CD4-positive, CD25-positive, alpha-beta regulatory T cell (primary cell): Measurements from ENCODE around the gene CCDC178. TPM values are rescaled to one million over a fixed set of nuclear protein-coding genes. Genes with fewer than 3 reads are reported as not detected.

Source experiments
- ATAC-seq, 2 donors: fragments of 150-1000 bp; cut with Tn5 transposase; one replicate each; pipeline ENCODE4 v1.10.0; 2021; ENCODE audit warnings: low read depth in 2 of 2, moderate number of reproducible peaks in 2 of 2, moderate library complexity in 1 of 2
- DNase-seq, 3 donors: peaks; one replicate each; pipeline versions ENCODE4 v3.0.0 to v3.0.0-alpha.2; 2012 to 2022; ENCODE audit warnings: mixed read lengths in 1 of 3
- H3K27ac ChIP-seq: one replicate; pipeline ENCODE4 v1.7.0; 2013; ENCODE audit warnings: mild to moderate bottlenecking, low read length; ENCODE audit not compliant: insufficient read depth, poor library complexity, severe bottlenecking
- H3K27me3 ChIP-seq: one replicate; pipeline ENCODE4 v1.7.0; 2013; ENCODE audit warnings: low read length; ENCODE audit not compliant: control insufficient read depth, insufficient read depth
- H3K36me3 ChIP-seq: one replicate; pipeline ENCODE4 v1.7.0; 2013; ENCODE audit warnings: mild to moderate bottlenecking, low read length, moderate library complexity; ENCODE audit not compliant: control insufficient read depth, insufficient read depth
- H3K4me1 ChIP-seq: 2 replicates; pipeline ENCODE4 v1.7.0; 2013; ENCODE audit warnings: mild to moderate bottlenecking, low read length; ENCODE audit not compliant: insufficient read depth, control insufficient read depth, poor library complexity, severe bottlenecking
- H3K4me3 ChIP-seq: one replicate; pipeline ENCODE4 v1.7.0; 2013; ENCODE audit warnings: low read depth, mild to moderate bottlenecking, low read length, moderate library complexity
- H3K9me3 ChIP-seq, 2 experiments: 1 replicate in 1 of 2; 2 replicates in 1 of 2; pipeline ENCODE4 v1.7.0; 2013; ENCODE audit warnings: low read length in 2 of 2, mild to moderate bottlenecking in 1 of 2, moderate library complexity in 1 of 2; ENCODE audit not compliant: control insufficient read depth in 2 of 2
- H3K27ac Mint-ChIP-seq, 3 donors: one replicate each; pipeline ENCODE4 v1.8.0; 2020 to 2022; ENCODE audit warnings: mild to moderate bottlenecking in 3 of 3, mixed read lengths in 3 of 3, moderate library complexity in 2 of 3
- H3K27me3 Mint-ChIP-seq: one replicate; pipeline ENCODE4 v1.8.0; 2022; ENCODE audit warnings: mild to moderate bottlenecking, mixed read lengths
- H3K36me3 Mint-ChIP-seq: one replicate; pipeline ENCODE4 v1.8.0; 2020; ENCODE audit warnings: mixed read lengths
- H3K4me1 Mint-ChIP-seq, 4 donors: one replicate each; pipeline ENCODE4 v1.8.0; 2020 to 2022; ENCODE audit warnings: mixed read lengths in 4 of 4, mild to moderate bottlenecking in 1 of 4
- H3K4me3 Mint-ChIP-seq, 4 donors: one replicate each; pipeline ENCODE4 v1.8.0; 2020 to 2022; ENCODE audit warnings: mild to moderate bottlenecking in 4 of 4, mixed read lengths in 4 of 4, moderate library complexity in 3 of 4
- H3K9me3 Mint-ChIP-seq, 7 donors: one replicate each; pipeline ENCODE4 v1.8.0; 2020 to 2022; ENCODE audit warnings: mixed read lengths in 7 of 7, mild to moderate bottlenecking in 3 of 7, moderate library complexity in 2 of 7
- polyA plus RNA-seq, 4 donors: library from polyadenylated mRNA; unstranded; fragments of 300-500 nt; fragmentation: Illumina TruSeq; gene quantifications; one replicate each; pipeline ENCODE4 v1.2.3, GENCODE V29; 2021
- total RNA-seq: library from RNA; stranded (reverse); gene quantifications from one replicate; pipeline ENCODE4 v1.2.3, GENCODE V29; 2022

The CCDC178 gene
- total and polyA plus RNA-seq, 5 donors from 2014 or later = not detected

- Mint-ChIP-seq H3K27me3 (no peaks in the 10 kb centered on the region), H3K9me3 (peaks cover 0 to 6% (median 1%) of the 10 kb centered on the region in 7 donors), H3K36me3 (no peaks in the 10 kb centered on the region), H3K27ac (no peak overlapping the region), H3K4me3 (no peak overlapping the region), H3K4me1 (no peaks in the 10 kb centered on the region)
- DNase-seq (no peak), ATAC-seq (no peak)
- H3K27me3 ChIP-seq = no peaks in the 10 kb centered on the region
- H3K27ac ChIP-seq = no peak overlapping the region
- no peaks in the 10 kb centered on the region for H3K4me1 ChIP-seq
- H3K4me3 ChIP-seq = no peak overlapping the region
- H3K9me3 ChIP-seq = no peaks in the 10 kb centered on the region
- H3K36me3 ChIP-seq = no peaks in the 10 kb centered on the region
Observed at GRCh38 chr18:33020877-33021276, 419.6 kb downstream of the CCDC178 start.

- no peak for DNase-seq
- no peak overlapping the region for H3K4me3 ChIP-seq
- H3K9me3 ChIP-seq = peaks cover 3% of the 10 kb centered on the region in 2 experiments
- no peaks in the 10 kb centered on the region for H3K36me3 Mint-ChIP-seq
- H3K27ac Mint-ChIP-seq = no peak overlapping the region
- no peaks in the 10 kb centered on the region for H3K27me3 ChIP-seq
- H3K27ac ChIP-seq = no peak overlapping the region
- no peaks in the 10 kb centered on the region for H3K4me1 ChIP-seq
- peaks cover 0 to 13% (median 3%) of the 10 kb centered on the region in 7 donors for H3K9me3 Mint-ChIP-seq
- no peaks in the 10 kb centered on the region for H3K27me3 Mint-ChIP-seq
- H3K4me3 Mint-ChIP-seq = no peak overlapping the region
- H3K36me3 ChIP-seq = no peaks in the 10 kb centered on the region
- ATAC-seq = no peak
- no peaks in the 10 kb centered on the region for H3K4me1 Mint-ChIP-seq
Observed at GRCh38 chr18:33014060-33014796, 426.3 kb downstream of the CCDC178 start.

GRCh38 chr18:33010149-33010548 lies 430.4 kb downstream of the CCDC178 start:
- H3K27ac Mint-ChIP-seq = no peak overlapping the region
- peaks cover 2 to 13% (median 6%) of the 10 kb centered on the region in 7 donors for H3K9me3 Mint-ChIP-seq
- Histone ChIP-seq H3K9me3 (peaks cover 3% of the 10 kb centered on the region in 2 experiments), H3K4me1 (no peaks in the 10 kb centered on the region), H3K27ac (no peak overlapping the region), H3K4me3 (no peak overlapping the region), H3K27me3 (no peaks in the 10 kb centered on the region), H3K36me3 (no peaks in the 10 kb centered on the region)
- no peaks in the 10 kb centered on the region for H3K27me3 Mint-ChIP-seq
- DNase-seq (no peak), ATAC-seq (no peak)
- H3K4me3 Mint-ChIP-seq = no peak overlapping the region
- no peaks in the 10 kb centered on the region for H3K4me1 Mint-ChIP-seq
- H3K36me3 Mint-ChIP-seq = no peaks in the 10 kb centered on the region

- Histone ChIP-seq H3K4me3 (no peak overlapping the region), H3K4me1 (no peaks in the 10 kb centered on the region), H3K36me3 (no peaks in the 10 kb centered on the region), H3K9me3 (no peaks in the 10 kb centered on the region), H3K27ac (no peak overlapping the region), H3K27me3 (no peaks in the 10 kb centered on the region)
- H3K27ac Mint-ChIP-seq = no peak overlapping the region
- H3K4me1 Mint-ChIP-seq = no peaks in the 10 kb centered on the region
- DNase-seq (no peak), ATAC-seq (no peak)
- H3K9me3 Mint-ChIP-seq = peaks cover 0 to 10% (median 4%) of the 10 kb centered on the region in 7 donors
- H3K4me3 Mint-ChIP-seq = no peak overlapping the region
- peaks cover 6% of the 10 kb centered on the region for H3K27me3 Mint-ChIP-seq
- H3K36me3 Mint-ChIP-seq = no peaks in the 10 kb centered on the region
Observed at GRCh38 chr18:32998921-32999320, 441.6 kb downstream of the CCDC178 start.

- no peak overlapping the region for H3K4me3 ChIP-seq
- Mint-ChIP-seq H3K4me3 (no peak overlapping the region), H3K27me3 (peaks cover 6% of the 10 kb centered on the region), H3K27ac (no peak overlapping the region), H3K4me1 (no peaks in the 10 kb centered on the region), H3K36me3 (no peaks in the 10 kb centered on the region), H3K9me3 (peaks cover 0 to 10% (median 2%) of the 10 kb centered on the region in 7 donors)
- DNase-seq = no peak
- ATAC-seq = no peak
- H3K4me1 ChIP-seq = no peaks in the 10 kb centered on the region
- H3K27ac ChIP-seq = no peak overlapping the region
- H3K36me3 ChIP-seq = no peaks in the 10 kb centered on the region
- no peaks in the 10 kb centered on the region for H3K9me3 ChIP-seq
- no peaks in the 10 kb centered on the region for H3K27me3 ChIP-seq
Observed at GRCh38 chr18:32998285-32998684, 442.2 kb downstream of the CCDC178 start.

GRCh38 chr18:32983721-32984120 lies 456.8 kb downstream of the CCDC178 start:
- no peak for DNase-seq
- H3K4me3 ChIP-seq = no peak overlapping the region
- no peak for ATAC-seq
- Mint-ChIP-seq H3K36me3 (no peaks in the 10 kb centered on the region), H3K4me3 (no peak overlapping the region), H3K27ac (no peak overlapping the region), H3K4me1 (no peaks in the 10 kb centered on the region), H3K9me3 (peaks cover 0 to 4% (median 0%) of the 10 kb centered on the region in 7 donors), H3K27me3 (no peaks in the 10 kb centered on the region)
- no peaks in the 10 kb centered on the region for H3K36me3 ChIP-seq
- no peaks in the 10 kb centered on the region for H3K4me1 ChIP-seq
- H3K27me3 ChIP-seq = no peaks in the 10 kb centered on the region
- H3K9me3 ChIP-seq = no peaks in the 10 kb centered on the region
- no peak overlapping the region for H3K27ac ChIP-seq

- Histone ChIP-seq H3K9me3 (no peaks in the 10 kb centered on the region), H3K4me3 (no peak overlapping the region), H3K27ac (no peak overlapping the region), H3K4me1 (no peaks in the 10 kb centered on the region), H3K36me3 (no peaks in the 10 kb centered on the region), H3K27me3 (no peaks in the 10 kb centered on the region)
- Mint-ChIP-seq H3K4me3 (no peak overlapping the region), H3K4me1 (no peaks in the 10 kb centered on the region), H3K36me3 (no peaks in the 10 kb centered on the region), H3K27me3 (no peaks in the 10 kb centered on the region), H3K27ac (no peak overlapping the region), H3K9me3 (peaks cover 0 to 4% (median 2%) of the 10 kb centered on the region in 7 donors)
- ATAC-seq = no peak
- no peak for DNase-seq
Observed at GRCh38 chr18:32980896-32981295, 459.6 kb downstream of the CCDC178 start.

- ATAC-seq (no peak), DNase-seq (no peak)
- Histone ChIP-seq H3K4me3 (no peak overlapping the region), H3K27me3 (no peaks in the 10 kb centered on the region), H3K4me1 (no peaks in the 10 kb centered on the region), H3K9me3 (no peaks in the 10 kb centered on the region), H3K36me3 (no peaks in the 10 kb centered on the region), H3K27ac (no peak overlapping the region)
- no peak overlapping the region for H3K4me3 Mint-ChIP-seq
- H3K36me3 Mint-ChIP-seq = no peaks in the 10 kb centered on the region
- no peaks in the 10 kb centered on the region for H3K27me3 Mint-ChIP-seq
- peaks cover 0 to 12% (median 2%) of the 10 kb centered on the region in 7 donors for H3K9me3 Mint-ChIP-seq
- no peak overlapping the region for H3K27ac Mint-ChIP-seq
- no peaks in the 10 kb centered on the region for H3K4me1 Mint-ChIP-seq
Observed at GRCh38 chr18:32975501-32975900, 465.0 kb downstream of the CCDC178 start.
